SK-N-SH treated with all-trans-retinoic acid at 6 μM for 48 hours (cell line): ENCODE results near the gene ARHGAP15.

ENCODE experiments used
- ARNTL ChIP-seq: fragments of 450-650 bp; formaldehyde crosslinking; IDR thresholded peaks from 2 replicates; pipeline ENCODE4 v1.5.0; 2020; ENCODE audit warnings: low read depth, mild to moderate bottlenecking, moderate library complexity, borderline replicate concordance
- BACH2 ChIP-seq: fragments of 250-450 bp; sonication (Bioruptor Pico); IDR thresholded peaks from 2 replicates; pipeline ENCODE4 v1.9.0; 2021; ENCODE audit warnings: mild to moderate bottlenecking, borderline replicate concordance
- ESRRG ChIP-seq: fragments of 250-450 bp; sonication (Bioruptor Pico); IDR thresholded peaks from 2 replicates; pipeline ENCODE4 v1.6.1; 2021; ENCODE audit warnings: mild to moderate bottlenecking
- PPARA ChIP-seq: fragments of 250-450 bp; sonication (Bioruptor Pico); IDR thresholded peaks from 2 replicates; pipeline ENCODE4 v1.5.0; 2020; ENCODE audit warnings: mild to moderate bottlenecking, borderline replicate concordance
- RARB ChIP-seq: fragments of 250-450 bp; sonication (Bioruptor Pico); IDR thresholded peaks from 2 replicates; pipeline ENCODE4 v1.8.0; 2021; ENCODE audit warnings: mild to moderate bottlenecking, moderate library complexity
- SNAI2 ChIP-seq: fragments of 250-450 bp; sonication (Bioruptor Pico); IDR thresholded peaks from 2 replicates; pipeline ENCODE4 v1.5.0; 2020; ENCODE audit warnings: mild to moderate bottlenecking, moderate library complexity
- TCF4 ChIP-seq: fragments of 250-450 bp; sonication (Bioruptor Pico); IDR thresholded peaks from 2 replicates; pipeline ENCODE4 v1.8.0; 2021; ENCODE audit warnings: mild to moderate bottlenecking, moderate library complexity, borderline replicate concordance
- ZC3H10 ChIP-seq: fragments of 250-450 bp; sonication (Bioruptor Pico); IDR thresholded peaks from 2 replicates; pipeline ENCODE4 v1.5.1; 2021; ENCODE audit warnings: mild to moderate bottlenecking, moderate library complexity
- ZFP3 ChIP-seq: fragments of 250-450 bp; sonication (Bioruptor Pico); IDR thresholded peaks from 2 replicates; pipeline ENCODE4 v1.5.0; 2020; ENCODE audit warnings: mild to moderate bottlenecking, moderate library complexity
- ZNF8 ChIP-seq: fragments of 450-650 bp; formaldehyde crosslinking; IDR thresholded peaks from 2 replicates; pipeline ENCODE4 v1.5.0; 2020; ENCODE audit warnings: mild to moderate bottlenecking, moderate library complexity
- TF ChIP-seq, protein P1 (sequence below): fragments of 250-450 bp; sonication (Bioruptor Pico); IDR thresholded peaks from 2 replicates; pipeline ENCODE4 v1.8.0; 2020; ENCODE audit warnings: mild to moderate bottlenecking, moderate library complexity, borderline replicate concordance
- TF ChIP-seq, protein P2 (sequence below): fragments of 250-450 bp; sonication (Bioruptor Pico); IDR thresholded peaks from 2 replicates; pipeline ENCODE4 v1.8.0; 2021; ENCODE audit warnings: low read depth, mild to moderate bottlenecking, moderate library complexity, borderline replicate concordance
- TF ChIP-seq, protein P3 (sequence below): fragments of 250-450 bp; sonication (Bioruptor Pico); IDR thresholded peaks from 2 replicates; pipeline ENCODE4 v1.5.1; 2020; ENCODE audit warnings: low read depth, mild to moderate bottlenecking, moderate library complexity

DNA sequence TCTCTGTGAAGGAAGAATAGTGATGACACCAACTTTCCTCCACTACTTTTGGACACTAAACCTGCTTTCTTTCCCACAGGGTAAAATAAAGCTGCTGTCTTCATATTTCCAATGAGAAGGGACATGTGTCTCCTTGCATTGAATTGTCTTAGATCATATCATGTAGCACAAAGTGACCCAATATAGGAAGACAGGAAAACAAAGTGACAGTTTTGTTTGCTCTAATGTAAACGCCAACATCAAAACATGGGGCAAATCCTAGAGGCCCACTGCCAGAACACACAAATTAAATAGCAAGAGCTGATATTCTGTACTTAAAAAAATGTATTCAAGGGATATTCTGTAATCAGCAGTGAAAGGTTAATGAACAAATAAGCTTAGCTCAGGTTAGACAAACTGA, 36.1 kb downstream of the ARHGAP15 start:
- TF ChIP-seq ARNTL (CRISPR knock-in tag) (no peak), BACH2 (CRISPR knock-in tag) (no peak), ESRRG (CRISPR knock-in tag) (no peak), ZC3H10 (CRISPR knock-in tag) (no peak), RARB (CRISPR knock-in tag) (no peak), ZNF8 (CRISPR knock-in tag) (no peak), TCF4 (CRISPR knock-in tag) (no peak), ZFP3 (CRISPR knock-in tag) (no peak), SNAI2 (CRISPR knock-in tag) (no peak), PPARA (no peak)
- TF ChIP-seq, protein P1, sequence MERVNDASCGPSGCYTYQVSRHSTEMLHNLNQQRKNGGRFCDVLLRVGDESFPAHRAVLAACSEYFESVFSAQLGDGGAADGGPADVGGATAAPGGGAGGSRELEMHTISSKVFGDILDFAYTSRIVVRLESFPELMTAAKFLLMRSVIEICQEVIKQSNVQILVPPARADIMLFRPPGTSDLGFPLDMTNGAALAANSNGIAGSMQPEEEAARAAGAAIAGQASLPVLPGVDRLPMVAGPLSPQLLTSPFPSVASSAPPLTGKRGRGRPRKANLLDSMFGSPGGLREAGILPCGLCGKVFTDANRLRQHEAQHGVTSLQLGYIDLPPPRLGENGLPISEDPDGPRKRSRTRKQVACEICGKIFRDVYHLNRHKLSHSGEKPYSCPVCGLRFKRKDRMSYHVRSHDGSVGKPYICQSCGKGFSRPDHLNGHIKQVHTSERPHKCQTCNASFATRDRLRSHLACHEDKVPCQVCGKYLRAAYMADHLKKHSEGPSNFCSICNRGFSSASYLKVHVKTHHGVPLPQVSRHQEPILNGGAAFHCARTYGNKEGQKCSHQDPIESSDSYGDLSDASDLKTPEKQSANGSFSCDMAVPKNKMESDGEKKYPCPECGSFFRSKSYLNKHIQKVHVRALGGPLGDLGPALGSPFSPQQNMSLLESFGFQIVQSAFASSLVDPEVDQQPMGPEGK (CRISPR knock-in tag), result no peak
- TF ChIP-seq, protein P2, sequence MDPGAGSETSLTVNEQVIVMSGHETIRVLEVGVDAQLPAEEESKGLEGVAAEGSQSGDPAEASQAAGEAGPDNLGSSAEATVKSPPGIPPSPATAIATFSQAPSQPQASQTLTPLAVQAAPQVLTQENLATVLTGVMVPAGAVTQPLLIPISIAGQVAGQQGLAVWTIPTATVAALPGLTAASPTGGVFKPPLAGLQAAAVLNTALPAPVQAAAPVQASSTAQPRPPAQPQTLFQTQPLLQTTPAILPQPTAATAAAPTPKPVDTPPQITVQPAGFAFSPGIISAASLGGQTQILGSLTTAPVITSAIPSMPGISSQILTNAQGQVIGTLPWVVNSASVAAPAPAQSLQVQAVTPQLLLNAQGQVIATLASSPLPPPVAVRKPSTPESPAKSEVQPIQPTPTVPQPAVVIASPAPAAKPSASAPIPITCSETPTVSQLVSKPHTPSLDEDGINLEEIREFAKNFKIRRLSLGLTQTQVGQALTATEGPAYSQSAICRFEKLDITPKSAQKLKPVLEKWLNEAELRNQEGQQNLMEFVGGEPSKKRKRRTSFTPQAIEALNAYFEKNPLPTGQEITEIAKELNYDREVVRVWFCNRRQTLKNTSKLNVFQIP (CRISPR knock-in tag), result no peak
- TF ChIP-seq, protein P3, sequence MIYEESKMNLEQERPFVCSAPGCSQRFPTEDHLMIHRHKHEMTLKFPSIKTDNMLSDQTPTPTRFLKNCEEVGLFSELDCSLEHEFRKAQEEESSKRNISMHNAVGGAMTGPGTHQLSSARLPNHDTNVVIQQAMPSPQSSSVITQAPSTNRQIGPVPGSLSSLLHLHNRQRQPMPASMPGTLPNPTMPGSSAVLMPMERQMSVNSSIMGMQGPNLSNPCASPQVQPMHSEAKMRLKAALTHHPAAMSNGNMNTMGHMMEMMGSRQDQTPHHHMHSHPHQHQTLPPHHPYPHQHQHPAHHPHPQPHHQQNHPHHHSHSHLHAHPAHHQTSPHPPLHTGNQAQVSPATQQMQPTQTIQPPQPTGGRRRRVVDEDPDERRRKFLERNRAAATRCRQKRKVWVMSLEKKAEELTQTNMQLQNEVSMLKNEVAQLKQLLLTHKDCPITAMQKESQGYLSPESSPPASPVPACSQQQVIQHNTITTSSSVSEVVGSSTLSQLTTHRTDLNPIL (CRISPR knock-in tag), result no peak
